B cell (primary cell): Measurements from ENCODE around the gene CD226.

Experiments used
- CTCF ChIP-seq: fragments of 200-600 bp; IDR thresholded peaks from one replicate; pipeline ENCODE4 v1.8.0; 2022; ENCODE audit warnings: antibody characterized with exemption, mild to moderate bottlenecking
- EZH2 ChIP-seq: IDR thresholded peaks from 2 replicates; pipeline ENCODE4 v1.6.1; 2012; ENCODE audit warnings: borderline replicate concordance, low read depth, mild to moderate bottlenecking, moderate library complexity, low read length; ENCODE audit not compliant: insufficient read depth, poor library complexity, severe bottlenecking

GRCh38 chr18:69956057-69956456 is 8.4 kb upstream of the CD226 start:
- TF ChIP-seq EZH2 = no peak
- TF ChIP-seq CTCF = no peak
